ENCODE results near the gene MYBPH. TPM values are rescaled to one million over a fixed set of nuclear protein-coding genes. Genes with fewer than 3 reads are reported as not detected.

The MYBPH gene
- polyA plus RNA-seq, 2 donors: not detected

- Histone ChIP-seq H3K27ac (ENCODE audit: low read depth in 2 of 2, low read length in 1 of 2) (no peak overlapping the region), H3K27me3 (ENCODE audit: control insufficient read depth in 1 of 2, insufficient read depth in 2 of 2, low read length in 2 of 2) (no peaks in the 10 kb centered on the region), H3K4me1 (ENCODE audit: control insufficient read depth in 2 of 2, insufficient read depth in 2 of 2, low read length in 1 of 2) (peaks cover 4 to 9% of the 10 kb centered on the region in 2 donors)
Observed at GRCh38 chr1:203128716-203129500, 46.7 kb downstream of the MYBPH start.

GRCh38 chr1:203128431-203128715 is 47.3 kb downstream of the MYBPH start:
- Histone ChIP-seq H3K4me1 (ENCODE audit: control insufficient read depth in 2 of 2, insufficient read depth in 2 of 2, low read length in 1 of 2) (peaks cover 4 to 9% of the 10 kb centered on the region in 2 donors), H3K9me3 (ENCODE audit: control insufficient read depth in 2 of 2, insufficient read depth in 1 of 2, low read depth in 1 of 2, low read length in 1 of 2) (no peaks in the 10 kb centered on the region), H3K4me3 (ENCODE audit: low read depth in 1 of 2, low read length in 2 of 2) (peak overlapping the region in 1 of 2 donors; percentile 35), H3K27me3 (ENCODE audit: control insufficient read depth in 1 of 2, insufficient read depth in 2 of 2, low read length in 2 of 2) (no peaks in the 10 kb centered on the region), H3K36me3 (ENCODE audit: control insufficient read depth in 2 of 2, insufficient read depth in 2 of 2, low read length in 1 of 2) (no peaks in the 10 kb centered on the region), H3K27ac (ENCODE audit: low read depth in 2 of 2, low read length in 1 of 2) (no peak overlapping the region)
- 16 to 27% methylated on average over 7 of the region's 7 CpGs for WGBS, 2 donors

More at GRCh38 chr1:203128716-203129500, 46.7 kb downstream of the MYBPH start:
- no peak overlapping the region for H3K4me3 ChIP-seq (ENCODE audit: low read depth in 1 of 2, low read length in 2 of 2)
- H3K9me3 ChIP-seq (ENCODE audit: control insufficient read depth in 2 of 2, insufficient read depth in 1 of 2, low read depth in 1 of 2, low read length in 1 of 2): no peaks in the 10 kb centered on the region
- WGBS, 2 donors: 87 to 91% methylated on average over 28 to 29 of the region's 29 CpGs
- no peaks in the 10 kb centered on the region for H3K36me3 ChIP-seq (ENCODE audit: control insufficient read depth in 2 of 2, insufficient read depth in 2 of 2, low read length in 1 of 2)

- Histone ChIP-seq H3K27me3 (ENCODE audit: control insufficient read depth in 1 of 2, insufficient read depth in 2 of 2, low read length in 2 of 2) (no peaks in the 10 kb centered on the region), H3K36me3 (ENCODE audit: control insufficient read depth in 2 of 2, insufficient read depth in 2 of 2, low read length in 1 of 2) (no peaks in the 10 kb centered on the region), H3K4me3 (ENCODE audit: low read depth in 1 of 2, low read length in 2 of 2) (peak within 1 kb of the TSS; percentile 28 to 35), H3K9me3 (ENCODE audit: control insufficient read depth in 2 of 2, insufficient read depth in 1 of 2, low read depth in 1 of 2, low read length in 1 of 2) (no peaks in the 10 kb centered on the region), H3K4me1 (ENCODE audit: control insufficient read depth in 2 of 2, insufficient read depth in 2 of 2, low read length in 1 of 2) (peaks cover 4 to 9% of the 10 kb centered on the region in 2 donors), H3K27ac (ENCODE audit: low read depth in 2 of 2, low read length in 1 of 2) (peak within 1 kb of the TSS in 1 of 2 donors; percentile 45)
- WGBS, 2 donors: 1 to 2% methylated on average over 51 of the region's 51 CpGs
Observed at GRCh38 chr1:203127666-203128430, 47.8 kb downstream of the MYBPH start, which contains the start of gene ADORA1. Gene ADORA1, plus strand, starts transcription at chr1:203127726. Its CDS starts 1,116 bp downstream, at chr1:203128842.

GRCh38 chr1:203126866-203127665 is 48.6 kb downstream of the MYBPH start:
- Histone ChIP-seq H3K9me3 (ENCODE audit: control insufficient read depth in 2 of 2, insufficient read depth in 1 of 2, low read depth in 1 of 2, low read length in 1 of 2) (no peaks in the 10 kb centered on the region), H3K27ac (ENCODE audit: low read depth in 2 of 2, low read length in 1 of 2) (no peak overlapping the region), H3K4me1 (ENCODE audit: control insufficient read depth in 2 of 2, insufficient read depth in 2 of 2, low read length in 1 of 2) (peaks cover 4 to 9% of the 10 kb centered on the region in 2 donors), H3K27me3 (ENCODE audit: control insufficient read depth in 1 of 2, insufficient read depth in 2 of 2, low read length in 2 of 2) (no peaks in the 10 kb centered on the region), H3K36me3 (ENCODE audit: control insufficient read depth in 2 of 2, insufficient read depth in 2 of 2, low read length in 1 of 2) (no peaks in the 10 kb centered on the region), H3K4me3 (ENCODE audit: low read depth in 1 of 2, low read length in 2 of 2) (peak overlapping the region in 1 of 2 donors; percentile 35)
- 26 to 28% methylated on average over 12 of the region's 12 CpGs for WGBS, 2 donors

GRCh38 chr1:203126151-203126865 is 49.3 kb downstream of the MYBPH start:
- no peaks in the 10 kb centered on the region for H3K27me3 ChIP-seq (ENCODE audit: control insufficient read depth in 1 of 2, insufficient read depth in 2 of 2, low read length in 2 of 2)
- WGBS, 2 donors: 30 to 38% methylated on average over 8 of the region's 8 CpGs
- H3K4me3 ChIP-seq (ENCODE audit: low read depth in 1 of 2, low read length in 2 of 2): no peak overlapping the region
- H3K36me3 ChIP-seq (ENCODE audit: control insufficient read depth in 2 of 2, insufficient read depth in 2 of 2, low read length in 1 of 2): no peaks in the 10 kb centered on the region
- peaks cover 4 to 9% of the 10 kb centered on the region in 2 donors for H3K4me1 ChIP-seq (ENCODE audit: control insufficient read depth in 2 of 2, insufficient read depth in 2 of 2, low read length in 1 of 2)
- H3K9me3 ChIP-seq (ENCODE audit: control insufficient read depth in 2 of 2, insufficient read depth in 1 of 2, low read depth in 1 of 2, low read length in 1 of 2): no peaks in the 10 kb centered on the region
- H3K27ac ChIP-seq (ENCODE audit: low read depth in 2 of 2, low read length in 1 of 2): no peak overlapping the region

- no peaks in the 10 kb centered on the region for H3K9me3 ChIP-seq (ENCODE audit: control insufficient read depth in 2 of 2, insufficient read depth in 1 of 2, low read depth in 1 of 2, low read length in 1 of 2)
- H3K27me3 ChIP-seq (ENCODE audit: control insufficient read depth in 1 of 2, insufficient read depth in 2 of 2, low read length in 2 of 2): no peaks in the 10 kb centered on the region
- no peak overlapping the region for H3K4me3 ChIP-seq (ENCODE audit: low read depth in 1 of 2, low read length in 2 of 2)
- WGBS, 2 donors: 54 to 56% methylated on average over 5 of the region's 5 CpGs
- H3K27ac ChIP-seq (ENCODE audit: low read depth in 2 of 2, low read length in 1 of 2): no peak overlapping the region
- H3K4me1 ChIP-seq (ENCODE audit: control insufficient read depth in 2 of 2, insufficient read depth in 2 of 2, low read length in 1 of 2): peaks cover 4 to 7% of the 10 kb centered on the region in 2 donors
- no peaks in the 10 kb centered on the region for H3K36me3 ChIP-seq (ENCODE audit: control insufficient read depth in 2 of 2, insufficient read depth in 2 of 2, low read length in 1 of 2)
Observed at GRCh38 chr1:203124546-203125317, 50.9 kb downstream of the MYBPH start.

- no peak overlapping the region for H3K4me3 ChIP-seq (ENCODE audit: low read depth in 1 of 2, low read length in 2 of 2)
- peaks cover 4% of the 10 kb centered on the region in 2 donors for H3K4me1 ChIP-seq (ENCODE audit: control insufficient read depth in 2 of 2, insufficient read depth in 2 of 2, low read length in 1 of 2)
- no peaks in the 10 kb centered on the region for H3K27me3 ChIP-seq (ENCODE audit: control insufficient read depth in 1 of 2, insufficient read depth in 2 of 2, low read length in 2 of 2)
- no peak overlapping the region for H3K27ac ChIP-seq (ENCODE audit: low read depth in 2 of 2, low read length in 1 of 2)
- no peaks in the 10 kb centered on the region for H3K36me3 ChIP-seq (ENCODE audit: control insufficient read depth in 2 of 2, insufficient read depth in 2 of 2, low read length in 1 of 2)
- no peaks in the 10 kb centered on the region for H3K9me3 ChIP-seq (ENCODE audit: control insufficient read depth in 2 of 2, insufficient read depth in 1 of 2, low read depth in 1 of 2, low read length in 1 of 2)
- 54 to 65% methylated on average over 5 of the region's 5 CpGs for WGBS, 2 donors
Observed at GRCh38 chr1:203124011-203124410, 51.6 kb downstream of the MYBPH start.

- 92 to 93% methylated on average over 2 of the region's 2 CpGs for WGBS, 2 donors
- Histone ChIP-seq H3K4me1 (ENCODE audit: control insufficient read depth in 2 of 2, insufficient read depth in 2 of 2, low read length in 1 of 2) (peaks cover 0 to 3% of the 10 kb centered on the region in 2 donors), H3K27ac (ENCODE audit: low read depth in 2 of 2, low read length in 1 of 2) (no peak overlapping the region), H3K9me3 (ENCODE audit: control insufficient read depth in 2 of 2, insufficient read depth in 1 of 2, low read depth in 1 of 2, low read length in 1 of 2) (no peaks in the 10 kb centered on the region), H3K4me3 (ENCODE audit: low read depth in 1 of 2, low read length in 2 of 2) (no peak overlapping the region), H3K27me3 (ENCODE audit: control insufficient read depth in 1 of 2, insufficient read depth in 2 of 2, low read length in 2 of 2) (no peaks in the 10 kb centered on the region), H3K36me3 (ENCODE audit: control insufficient read depth in 2 of 2, insufficient read depth in 2 of 2, low read length in 1 of 2) (no peaks in the 10 kb centered on the region)
Observed at GRCh38 chr1:203122159-203122558, 53.5 kb downstream of the MYBPH start.
